LoVo (cell line): ENCODE measurements around the gene SDCCAG8.

ENCODE experiments used
- DNase-seq: peaks from one replicate; pipeline ENCODE4 v3.0.0-alpha.2; 2016; ENCODE audit warnings: low spot score

SDCCAG8 gene

DNA sequence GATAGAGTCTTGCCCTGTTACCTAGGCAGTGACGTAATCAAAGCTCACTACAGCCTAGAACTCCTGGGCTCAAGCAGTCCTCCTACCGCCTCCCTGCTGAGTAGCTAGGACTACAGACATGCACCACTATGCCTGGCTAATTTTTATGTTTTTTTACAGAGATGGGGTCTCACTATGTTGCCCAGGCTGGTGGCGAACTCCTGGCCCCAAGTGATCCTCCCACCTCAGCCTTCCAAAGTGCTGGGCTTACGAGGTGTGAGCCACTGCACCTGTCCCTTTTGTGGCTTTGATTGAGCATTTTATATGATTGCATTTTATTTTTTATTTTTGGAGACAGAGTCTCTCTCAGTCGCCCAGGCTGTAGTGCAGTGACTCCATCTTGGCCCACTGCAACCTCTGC lies 25.8 kb downstream of the SDCCAG8 start:
- no peak for DNase-seq

DNA sequence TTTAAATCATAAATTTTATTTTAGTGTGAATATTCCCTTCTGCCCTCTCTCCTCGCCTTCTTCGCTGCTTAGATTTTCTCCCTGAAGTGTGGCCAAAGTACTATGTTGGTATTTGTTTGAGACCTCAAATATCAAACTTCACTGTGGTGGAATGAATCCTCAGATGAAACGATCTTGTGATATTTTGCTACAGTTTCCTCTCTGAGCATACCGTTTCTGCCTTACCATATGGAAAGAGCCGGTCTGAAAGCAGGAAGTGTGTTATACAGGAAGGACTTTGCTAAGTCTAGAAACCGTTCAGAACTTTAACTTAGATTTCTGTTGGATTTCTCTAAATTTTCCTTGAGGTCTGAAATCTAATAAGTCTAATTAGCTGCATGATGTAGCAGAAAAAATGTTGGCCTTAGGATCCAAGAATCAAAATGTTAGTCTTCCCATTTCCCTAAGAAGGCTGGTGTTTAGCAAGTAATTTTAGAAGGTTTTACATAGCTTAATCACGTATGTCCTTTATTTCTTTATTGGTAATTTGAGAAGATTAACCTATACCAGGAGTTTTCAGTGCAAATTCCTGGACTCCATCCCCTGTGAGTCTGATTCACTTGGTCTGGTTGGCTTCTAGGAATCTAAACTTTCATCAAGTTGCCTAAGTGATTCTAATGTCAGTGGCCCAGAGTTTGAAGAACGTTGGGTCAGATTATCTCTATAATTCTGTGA lies 30.7 kb downstream of the SDCCAG8 start:
- DNase-seq: no peak

DNA sequence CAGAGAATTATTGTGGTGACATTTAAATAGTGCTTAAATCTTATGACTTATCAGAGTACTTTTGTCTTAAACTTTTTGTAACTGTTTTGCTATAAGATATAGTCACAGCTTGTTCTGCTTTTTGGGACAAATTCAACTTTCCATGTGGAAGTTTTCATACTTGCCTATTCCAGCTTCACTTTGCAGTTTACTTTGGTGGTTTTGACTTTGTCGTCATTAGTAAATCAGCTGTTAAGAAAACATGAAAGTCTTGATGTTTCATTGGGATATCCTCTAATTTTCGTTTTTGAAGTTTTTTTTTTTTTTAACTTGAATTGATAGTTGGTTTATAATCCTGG lies 31.3 kb downstream of the SDCCAG8 start:
- no peak for DNase-seq

DNA sequence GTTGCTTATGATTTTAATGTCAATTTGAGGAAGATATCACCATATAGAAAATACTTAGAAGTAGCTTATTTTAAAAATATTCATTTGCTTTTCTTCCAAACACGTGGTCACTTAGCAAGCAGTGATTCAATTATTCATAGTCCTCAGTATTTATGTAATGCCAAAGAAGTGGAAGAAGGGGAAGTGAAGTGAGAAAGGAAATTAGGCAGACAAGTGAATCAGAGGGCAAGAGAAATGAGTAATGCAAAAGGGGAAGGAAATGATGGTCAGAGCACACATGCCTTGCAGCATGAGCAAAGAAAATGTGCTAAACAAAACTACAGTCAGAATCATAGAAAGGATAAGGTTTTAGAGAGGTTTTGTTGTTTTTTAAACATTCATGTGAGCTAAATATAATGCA lies 31.8 kb downstream of the SDCCAG8 start:
- DNase-seq: no peak

DNA sequence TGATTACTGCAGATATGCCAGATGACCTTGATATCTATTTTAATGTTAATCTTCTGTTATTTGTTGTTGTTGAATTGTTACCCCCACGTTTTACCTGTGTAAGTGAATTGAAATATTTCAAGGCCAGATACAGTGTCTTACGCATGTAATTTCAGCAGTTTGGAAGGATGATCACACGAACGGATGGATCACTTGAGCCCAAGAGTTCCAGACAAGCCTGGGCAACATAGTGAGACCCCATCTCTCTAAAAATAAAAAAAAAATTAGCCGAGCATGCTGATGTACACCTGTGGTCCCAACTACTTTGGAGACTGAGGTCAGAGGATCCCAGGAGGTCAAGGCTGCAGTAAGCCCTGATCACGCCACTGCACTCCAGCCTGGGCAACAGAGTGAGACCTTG lies 32.2 kb downstream of the SDCCAG8 start:
- no peak for DNase-seq

GRCh38 chr1:243291292-243291691 lies 35.5 kb downstream of the SDCCAG8 start:
- DNase-seq: no peak

DNA sequence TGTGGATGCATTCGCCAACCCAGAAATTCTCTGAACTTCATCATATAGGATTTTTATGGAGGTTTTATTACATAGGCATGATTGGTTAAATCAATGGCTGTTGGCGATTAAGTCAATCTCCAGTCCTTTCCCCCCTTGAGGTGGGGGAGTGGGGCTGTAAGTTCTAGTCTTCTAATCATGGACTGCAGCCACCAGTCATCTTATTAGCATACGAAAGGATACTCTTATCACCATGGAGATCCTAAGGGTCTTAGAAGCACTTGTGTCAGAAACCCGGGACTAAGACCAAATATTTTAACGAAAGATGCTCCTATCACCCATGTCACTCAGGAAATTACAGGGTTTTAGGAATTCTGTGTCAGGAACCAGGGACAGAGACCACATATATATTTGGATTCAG lies 36.3 kb downstream of the SDCCAG8 start:
- no peak for DNase-seq

DNA sequence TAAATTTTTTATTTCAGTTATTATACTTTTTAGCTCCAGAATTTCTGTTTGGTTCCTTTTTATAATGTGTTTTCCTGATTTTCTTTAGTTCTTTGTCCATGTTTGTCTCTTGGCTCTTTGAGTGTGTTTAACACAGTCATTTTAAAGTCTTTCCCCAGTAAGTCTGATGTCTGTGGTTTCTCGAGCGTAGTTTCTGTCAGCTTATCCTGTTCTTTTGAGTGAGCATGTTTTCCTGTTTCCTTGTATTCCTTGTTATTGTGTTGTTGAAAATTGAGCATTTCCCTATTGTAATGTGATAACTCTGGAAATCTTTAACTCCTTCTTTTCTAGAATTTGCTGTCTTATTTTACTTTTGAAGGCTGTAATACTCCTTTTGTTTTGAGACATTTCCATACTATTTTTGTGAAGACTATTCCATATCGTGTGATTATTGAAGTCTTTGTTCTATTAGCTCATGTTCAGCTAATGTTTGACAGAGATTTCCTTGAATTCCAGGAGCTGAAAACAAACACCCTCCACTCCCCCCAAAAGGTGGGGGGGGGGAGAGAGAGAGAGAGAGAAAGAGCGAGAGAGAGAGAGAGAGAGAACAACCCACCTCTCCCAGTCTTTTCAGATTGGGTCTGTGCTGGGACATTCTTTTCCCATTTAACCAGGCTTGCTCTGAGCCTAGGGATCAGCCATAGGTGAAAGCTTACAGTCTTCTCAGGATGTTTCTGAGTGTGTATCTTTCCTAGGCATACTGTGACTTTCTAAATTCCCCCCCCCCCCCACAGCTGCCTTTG lies 38.3 kb downstream of the SDCCAG8 start:
- no peak for DNase-seq

GRCh38 chr1:243294723-243295121 lies 38.9 kb downstream of the SDCCAG8 start:
- no peak for DNase-seq

- DNase-seq: no peak
These were observed 43.2 kb downstream of the SDCCAG8 start for GRCh38 chr1:243299069-243299468.

DNA sequence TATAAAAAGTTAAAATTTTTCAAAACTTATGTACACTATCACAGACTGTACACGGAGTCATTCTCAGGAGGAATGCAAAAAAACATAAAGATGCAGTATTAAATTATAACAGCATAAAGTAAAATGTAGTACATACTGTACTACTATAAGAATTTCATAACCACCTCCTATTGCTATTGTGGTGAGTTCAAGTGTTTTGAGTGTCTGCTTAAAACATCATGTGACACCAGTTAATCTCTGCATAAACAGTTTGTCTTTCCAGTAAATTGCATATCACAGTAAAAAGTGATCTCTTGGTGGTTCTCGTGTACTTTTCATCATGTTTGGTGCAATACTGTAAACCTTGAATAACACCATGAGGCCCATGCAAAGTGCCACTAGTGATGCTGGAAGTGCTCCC lies 45.2 kb downstream of the SDCCAG8 start:
- no peak for DNase-seq

- no peak for DNase-seq
These were observed 56.0 kb downstream of the SDCCAG8 start for GRCh38 chr1:243311809-243312208.

GRCh38 chr1:243312952-243313634 lies 57.3 kb downstream of the SDCCAG8 start:
- no peak for DNase-seq

GRCh38 chr1:243313635-243314536 lies 58.0 kb downstream of the SDCCAG8 start:
- DNase-seq: no peak

GRCh38 chr1:243315455-243315854 lies 59.6 kb downstream of the SDCCAG8 start:
- DNase-seq: no peak

- DNase-seq: no peak
These were observed 60.1 kb downstream of the SDCCAG8 start for GRCh38 chr1:243315893-243316292.

DNA sequence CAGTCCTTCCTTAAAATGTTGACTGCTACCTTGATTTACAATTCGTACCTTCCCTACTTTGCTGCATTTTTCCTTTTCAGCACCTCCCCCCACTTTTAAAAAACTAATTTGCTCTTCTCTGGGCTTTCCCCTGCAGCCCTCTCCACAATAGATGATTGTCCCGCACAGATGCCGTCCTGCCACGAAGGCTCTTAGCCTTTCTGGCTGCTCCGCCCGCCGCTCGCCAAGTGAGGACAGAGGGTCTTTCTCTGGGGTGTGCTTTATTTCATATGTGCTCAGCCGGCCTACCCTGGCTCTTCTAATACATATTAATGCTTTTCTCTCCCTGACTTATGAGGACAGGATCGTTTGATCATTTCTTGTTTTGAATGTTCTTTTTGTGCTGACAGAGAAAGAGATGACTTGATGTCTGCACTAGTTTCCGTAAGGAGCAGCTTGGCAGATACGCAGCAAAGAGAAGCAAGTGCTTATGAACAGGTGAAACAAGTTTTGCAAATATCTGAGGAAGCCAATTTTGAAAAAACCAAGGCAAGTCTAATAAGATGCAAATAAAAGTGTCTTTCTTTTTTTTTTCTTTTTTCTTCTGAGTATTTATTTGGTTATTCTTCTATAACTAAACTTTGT lies 60.6 kb downstream of the SDCCAG8 start:
- no peak for DNase-seq

- no peak for DNase-seq
These were observed 64.4 kb downstream of the SDCCAG8 start for GRCh38 chr1:243320224-243320623.

GRCh38 chr1:243322326-243322725 lies 66.5 kb downstream of the SDCCAG8 start:
- no peak for DNase-seq

GRCh38 chr1:243323491-243323890 lies 67.7 kb downstream of the SDCCAG8 start:
- DNase-seq: no peak

- DNase-seq: peak; percentile 52
These were observed 69.6 kb downstream of the SDCCAG8 start for GRCh38 chr1:243325305-243325890.
